NCI-H446 treated with DMSO at 0.1 percent for 48 hours (cell line): Measurements from ENCODE around the gene ACADSB.

Experiments used
- DNase-seq: peaks from one replicate; lab custom pipeline; 2025; lab: John Stamatoyannopoulos, UW

The ACADSB gene

GRCh38 chr10:123100030-123100762 lies 91.4 kb downstream of the ACADSB start:
- DNase-seq: no peak

- DNase-seq: no peak
These were observed 93.1 kb downstream of the ACADSB start for GRCh38 chr10:123101872-123102271.

- DNase-seq: no peak
These were observed 93.9 kb downstream of the ACADSB start for GRCh38 chr10:123102673-123103072.

GRCh38 chr10:123103944-123104343 lies 95.1 kb downstream of the ACADSB start:
- DNase-seq: no peak
